CD14-positive monocyte (primary cell): ENCODE measurements around the gene FNIP2. TPM values are rescaled to one million over a fixed set of nuclear protein-coding genes. Genes with fewer than 3 reads are reported as not detected.

Experiments
- DNase-seq, 3 donors: peaks; one replicate each; pipeline ENCODE4 v3.0.0-alpha.2; 2011 to 2022
- H2AFZ ChIP-seq: 2 replicates; pipeline ENCODE4 v1.6.0; 2012; ENCODE audit warnings: mild to moderate bottlenecking, low read depth, low read length, inconsistent platforms; ENCODE audit not compliant: insufficient read depth, poor library complexity, severe bottlenecking
- H3K27ac ChIP-seq, 2 donors: 1 replicate in 1 of 2; 2 replicates in 1 of 2; pipeline ENCODE4 v1.5.1; 2012 to 2013; ENCODE audit warnings: low read length in 2 of 2, control low read depth in 1 of 2, inconsistent platforms in 1 of 2, low read depth in 1 of 2, mild to moderate bottlenecking in 1 of 2
- H3K27me3 ChIP-seq, 2 donors: one replicate each; pipeline versions ENCODE4 v1.6.0 to v1.6.1; 2011 to 2013; ENCODE audit warnings: low read length in 2 of 2; ENCODE audit not compliant: control insufficient read depth in 2 of 2, insufficient read depth in 2 of 2
- H3K36me3 ChIP-seq, 2 donors: replicated peaks in 1 of 2; 1 replicate in 1 of 2; 2 replicates in 1 of 2; pipeline versions ENCODE4 v1.5.1 to v1.6.1; 2012 to 2013; ENCODE audit warnings: low read length in 2 of 2, control low read depth in 1 of 2, inconsistent platforms in 1 of 2, mild to moderate bottlenecking in 1 of 2; ENCODE audit not compliant: insufficient read depth in 2 of 2, control insufficient read depth in 1 of 2
- H3K4me1 ChIP-seq, 2 donors: 1 replicate in 1 of 2; 2 replicates in 1 of 2; pipeline versions ENCODE4 v1.5.1 to v1.6.1; 2012 to 2013; ENCODE audit warnings: low read length in 2 of 2, control low read depth in 1 of 2, inconsistent platforms in 1 of 2, mild to moderate bottlenecking in 1 of 2, moderate library complexity in 1 of 2; ENCODE audit not compliant: insufficient read depth in 2 of 2, control insufficient read depth in 1 of 2
- H3K4me2 ChIP-seq: replicated peaks from 2 replicates; pipeline ENCODE3; 2012; ENCODE audit warnings: low read length, moderate library complexity, mild to moderate bottlenecking; ENCODE audit not compliant: poor library complexity, severe bottlenecking; ENCODE audit errors: extremely low read depth
- H3K4me3 ChIP-seq, 3 experiments: fragments of 200-600 bp in 1 of 3; sonication (generic) in 1 of 3; replicated peaks in 1 of 3; 1 replicate in 2 of 3; 2 replicates in 1 of 3; pipeline ENCODE4 v1.5.1; 2011 to 2013; ENCODE audit warnings: low read length in 3 of 3, mild to moderate bottlenecking in 3 of 3, control low read depth in 2 of 3, low read depth in 2 of 3, inconsistent platforms in 1 of 3, moderate library complexity in 1 of 3
- H3K79me2 ChIP-seq: 2 replicates; pipeline ENCODE4 v1.6.0; 2012; ENCODE audit warnings: mild to moderate bottlenecking, control low read depth, inconsistent platforms, low read length, moderate library complexity; ENCODE audit not compliant: insufficient read depth
- H3K9ac ChIP-seq: 2 replicates; pipeline ENCODE4 v1.6.0; 2017; ENCODE audit warnings: low read length, mild to moderate bottlenecking; ENCODE audit not compliant: insufficient read depth, poor library complexity, severe bottlenecking
- H3K9me3 ChIP-seq, 2 donors: replicated peaks in 1 of 2; 1 replicate in 1 of 2; 2 replicates in 1 of 2; pipeline versions ENCODE4 v1.5.1 to v1.6.1; 2012 to 2013; ENCODE audit warnings: low read length in 2 of 2, control low read depth in 1 of 2; ENCODE audit not compliant: control insufficient read depth in 1 of 2, insufficient read depth in 1 of 2
- H4K20me1 ChIP-seq: 2 replicates; pipeline ENCODE4 v1.6.0; 2012; ENCODE audit warnings: mild to moderate bottlenecking, low read length, control low read depth, moderate library complexity; ENCODE audit not compliant: insufficient read depth
- H3K27ac Mint-ChIP-seq, 7 donors: one replicate each; pipeline ENCODE4 v1.8.0; 2020; ENCODE audit warnings: mild to moderate bottlenecking in 7 of 7, mixed read lengths in 7 of 7, moderate library complexity in 6 of 7, inconsistent platforms in 2 of 7
- H3K27me3 Mint-ChIP-seq, 3 donors: one replicate each; pipeline ENCODE4 v1.8.0; 2021 to 2022; ENCODE audit warnings: low read depth in 3 of 3, mild to moderate bottlenecking in 3 of 3, mixed read lengths in 3 of 3, moderate library complexity in 3 of 3, inconsistent platforms in 1 of 3
- H3K36me3 Mint-ChIP-seq, 2 donors: one replicate each; pipeline ENCODE4 v1.8.0; 2020; ENCODE audit warnings: mixed read lengths in 2 of 2, inconsistent platforms in 1 of 2, mild to moderate bottlenecking in 1 of 2
- H3K4me1 Mint-ChIP-seq: one replicate; pipeline ENCODE4 v1.8.0; 2020; ENCODE audit warnings: mild to moderate bottlenecking, mixed read lengths
- H3K4me3 Mint-ChIP-seq, 2 donors: one replicate each; pipeline ENCODE4 v1.8.0; 2020; ENCODE audit warnings: mild to moderate bottlenecking in 2 of 2, mixed read lengths in 2 of 2, moderate library complexity in 1 of 2
- H3K9me3 Mint-ChIP-seq, 7 donors: one replicate each; pipeline ENCODE4 v1.8.0; 2020 to 2022; ENCODE audit warnings: mixed read lengths in 7 of 7, mild to moderate bottlenecking in 6 of 7, moderate library complexity in 6 of 7, inconsistent platforms in 2 of 7
- WGBS: methylation state at CpG from one replicate; pipeline ENCODE4 v1.1.5; 2013; ENCODE audit warnings: missing lambda C conversion rate; ENCODE audit not compliant: insufficient coverage; 5-methylcytosine and 5-hydroxymethylcytosine counted together
- intact Hi-C, 2 donors: fragments of 100-400 bp; cut with micrococcal nuclease; formaldehyde crosslinking; loops; one replicate each; pipeline versions ENCODE4 v1.15.0 to v1.15.1; 2023
- polyA plus RNA-seq, 3 donors: library from polyadenylated mRNA; depleted of rRNA in 1 of 3; unstranded in 2 of 3; stranded (reverse) in 1 of 3; fragments of 300-500 nt in 2 of 3; fragments of >200 nt in 1 of 3; fragmentation: Illumina TruSeq in 2 of 3; gene quantifications; 1 replicate in 2 of 3; 2 replicates in 1 of 3; pipeline ENCODE4 v1.2.3, GENCODE V29; 2012 to 2021
- TF ChIP-seq, protein P1 (sequence below): fragments of 200-600 bp; IDR thresholded peaks from one replicate; pipeline ENCODE4 v1.8.0; 2022; ENCODE audit warnings: antibody characterized with exemption, mild to moderate bottlenecking

The FNIP2 gene
- polyA plus RNA-seq, 3 donors, result 3.5 to 7.7 (median 5.7) TPM

DNA sequence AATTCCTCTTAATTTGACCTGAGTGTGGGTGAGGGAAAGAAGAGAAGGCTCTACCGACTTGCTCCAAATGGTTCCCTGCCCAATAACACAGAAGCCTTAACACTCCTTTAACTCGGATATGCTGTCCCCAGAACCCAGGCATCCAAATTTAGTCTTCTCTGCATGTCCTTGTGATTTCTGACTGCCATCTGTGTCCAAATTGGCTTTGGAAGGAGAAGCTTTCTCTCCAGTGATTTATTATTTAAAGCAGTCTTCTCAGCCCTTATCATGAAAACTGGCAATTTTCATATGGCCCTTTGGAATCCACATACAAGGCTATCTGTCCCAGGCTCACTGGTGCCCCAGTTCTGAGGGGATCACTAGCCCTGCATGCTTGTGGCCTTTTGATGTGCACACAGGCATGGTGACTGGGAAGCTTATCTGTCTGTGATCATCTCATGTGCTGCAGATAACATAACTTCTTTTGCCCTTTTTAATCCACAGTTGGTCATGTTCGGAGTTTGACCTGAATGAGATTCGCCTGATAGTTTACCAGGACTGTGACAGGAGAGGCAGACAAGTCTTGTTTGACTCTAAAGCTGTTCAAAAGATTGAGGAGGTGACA, 56.7 kb downstream of the FNIP2 start:
- WGBS, result 100% methylated on average over 2 of the region's 4 CpGs
- H3K4me3 Mint-ChIP-seq, result no peak overlapping the region

DNA sequence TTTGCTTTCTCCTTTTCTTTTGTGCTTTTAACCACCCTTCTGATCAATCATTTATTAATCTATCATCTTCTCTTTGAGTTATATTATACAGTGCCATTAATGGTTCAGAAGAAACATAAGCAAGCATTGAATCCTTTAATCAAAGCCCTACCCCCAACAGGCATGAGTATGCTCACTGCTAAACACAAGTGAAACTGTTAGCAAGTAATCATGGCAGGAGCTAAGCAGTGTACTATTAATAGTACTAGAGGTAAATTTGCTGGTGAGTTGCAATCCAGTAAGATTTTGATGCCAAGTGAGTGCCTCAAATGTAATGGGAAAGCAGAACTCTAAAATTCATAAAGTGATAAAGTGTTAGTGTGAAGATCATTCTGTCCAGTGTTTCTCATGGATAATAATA, 57.2 kb downstream of the FNIP2 start:
- no peaks in the 10 kb centered on the region for H3K27me3 Mint-ChIP-seq
- no peak overlapping the region for H3K4me2 ChIP-seq
- H3K36me3 ChIP-seq, result peaks cover 18 to 52% of the 10 kb centered on the region in 2 donors
- H4K20me1 ChIP-seq, result no peaks in the 10 kb centered on the region
- no peak for DNase-seq
- H2AFZ ChIP-seq, result no peak overlapping the region
- intact Hi-C loops, result no loop called here
- peaks cover 37% of the 10 kb centered on the region for H3K79me2 ChIP-seq
- peak overlapping the region in 1 of 2 donors; percentile 33 for H3K27ac ChIP-seq
- H3K9me3 Mint-ChIP-seq, result no peaks in the 10 kb centered on the region
- H3K9me3 ChIP-seq, result no peaks in the 10 kb centered on the region
- peaks cover 8% of the 10 kb centered on the region in 2 donors for H3K4me1 ChIP-seq
- peaks cover 9% of the 10 kb centered on the region for H3K4me1 Mint-ChIP-seq
- no peak overlapping the region for H3K27ac Mint-ChIP-seq
- no peak overlapping the region for H3K4me3 Mint-ChIP-seq
- peaks cover 39 to 50% of the 10 kb centered on the region in 2 donors for H3K36me3 Mint-ChIP-seq
- no peak overlapping the region for H3K9ac ChIP-seq
- no peak overlapping the region for H3K4me3 ChIP-seq
- TF ChIP-seq, protein P1, sequence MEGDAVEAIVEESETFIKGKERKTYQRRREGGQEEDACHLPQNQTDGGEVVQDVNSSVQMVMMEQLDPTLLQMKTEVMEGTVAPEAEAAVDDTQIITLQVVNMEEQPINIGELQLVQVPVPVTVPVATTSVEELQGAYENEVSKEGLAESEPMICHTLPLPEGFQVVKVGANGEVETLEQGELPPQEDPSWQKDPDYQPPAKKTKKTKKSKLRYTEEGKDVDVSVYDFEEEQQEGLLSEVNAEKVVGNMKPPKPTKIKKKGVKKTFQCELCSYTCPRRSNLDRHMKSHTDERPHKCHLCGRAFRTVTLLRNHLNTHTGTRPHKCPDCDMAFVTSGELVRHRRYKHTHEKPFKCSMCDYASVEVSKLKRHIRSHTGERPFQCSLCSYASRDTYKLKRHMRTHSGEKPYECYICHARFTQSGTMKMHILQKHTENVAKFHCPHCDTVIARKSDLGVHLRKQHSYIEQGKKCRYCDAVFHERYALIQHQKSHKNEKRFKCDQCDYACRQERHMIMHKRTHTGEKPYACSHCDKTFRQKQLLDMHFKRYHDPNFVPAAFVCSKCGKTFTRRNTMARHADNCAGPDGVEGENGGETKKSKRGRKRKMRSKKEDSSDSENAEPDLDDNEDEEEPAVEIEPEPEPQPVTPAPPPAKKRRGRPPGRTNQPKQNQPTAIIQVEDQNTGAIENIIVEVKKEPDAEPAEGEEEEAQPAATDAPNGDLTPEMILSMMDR, result no peak
- H3K27me3 ChIP-seq, result no peaks in the 10 kb centered on the region

More for the DNA sequence above, 56.7 kb downstream of the FNIP2 start:
- Histone ChIP-seq H3K9ac (no peak overlapping the region), H3K4me1 (peaks cover 11 to 14% of the 10 kb centered on the region in 2 donors), H4K20me1 (no peaks in the 10 kb centered on the region), H3K36me3 (peaks cover 12 to 47% of the 10 kb centered on the region in 2 donors), H3K27me3 (no peaks in the 10 kb centered on the region), H3K4me3 (no peak overlapping the region), H3K9me3 (no peaks in the 10 kb centered on the region), H3K4me2 (no peak overlapping the region), H3K79me2 (peaks cover 42% of the 10 kb centered on the region), H2AFZ (no peak overlapping the region), H3K27ac (peak overlapping the region in 1 of 2 donors; percentile 33)
- no peaks in the 10 kb centered on the region for H3K9me3 Mint-ChIP-seq
- DNase-seq, result no peak
- H3K4me1 Mint-ChIP-seq, result peaks cover 15% of the 10 kb centered on the region
- TF ChIP-seq, protein P1, result no peak
- intact Hi-C loops, result no loop called here
- H3K27me3 Mint-ChIP-seq, result no peaks in the 10 kb centered on the region
- H3K27ac Mint-ChIP-seq, result peak overlapping the region in 2 of 7 donors; percentile 8 to 31
- H3K36me3 Mint-ChIP-seq, result peaks cover 34 to 45% of the 10 kb centered on the region in 2 donors
